GM21723 (cell line): Measurements from ENCODE around the gene PON2.
"Not testable (repeated sequence)": the region's sequence is repeated elsewhere in the genome, so short reads cannot be mapped to it uniquely, and the experiment has no call there.

Source experiments
- ATAC-seq: cut with Tn5 transposase; IDR thresholded peaks from one replicate; pipeline ENCODE4 v1.9.1; 2021; ENCODE audit warnings: mild to moderate bottlenecking, moderate library complexity; ENCODE audit not compliant: unreplicated experiment

The PON2 gene

DNA sequence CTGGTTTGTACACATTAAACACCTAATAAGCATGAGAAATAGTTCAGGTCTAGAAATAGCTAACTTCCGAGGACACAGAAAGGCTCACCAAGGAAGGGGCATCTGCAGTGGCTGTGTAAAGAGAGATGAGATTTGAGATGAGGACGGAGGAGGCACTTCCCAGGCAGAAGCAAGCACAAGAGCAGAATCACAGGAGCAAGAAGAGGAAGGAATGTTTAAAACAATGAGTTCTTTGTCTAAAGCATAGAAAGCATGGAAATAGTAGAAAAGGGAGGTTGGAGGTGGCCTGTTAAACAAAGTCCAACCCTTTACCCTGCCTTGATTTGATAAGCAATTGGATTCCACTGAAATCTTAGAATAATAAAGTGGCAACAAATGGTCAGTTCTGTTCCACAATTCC is 27.1 kb downstream of the PON2 start:
- ATAC-seq: no peak

DNA sequence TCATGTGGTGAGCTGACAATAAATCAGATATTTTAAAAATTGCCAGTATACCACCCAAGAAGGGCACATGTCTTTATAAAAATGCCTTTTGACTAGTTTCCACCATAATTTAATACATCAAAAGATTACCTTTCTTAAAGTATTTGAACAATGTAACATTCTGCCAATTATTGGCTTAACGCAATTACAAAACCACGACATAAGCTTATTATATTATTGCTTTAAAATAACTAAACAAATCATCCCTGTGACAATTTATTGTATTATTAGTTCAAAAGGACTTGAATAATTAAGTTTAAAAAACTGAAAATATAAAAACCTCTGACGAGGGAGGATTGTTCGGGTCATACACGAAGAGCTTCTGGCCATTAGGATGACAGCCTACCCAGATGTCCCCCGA is 29.0 kb downstream of the PON2 start:
- no peak for ATAC-seq

GRCh38 chr7:95405208-95405607 is 29.6 kb downstream of the PON2 start:
- ATAC-seq: no peak

- ATAC-seq: no peak
These were observed 30.4 kb downstream of the PON2 start for GRCh38 chr7:95404316-95404865.

DNA sequence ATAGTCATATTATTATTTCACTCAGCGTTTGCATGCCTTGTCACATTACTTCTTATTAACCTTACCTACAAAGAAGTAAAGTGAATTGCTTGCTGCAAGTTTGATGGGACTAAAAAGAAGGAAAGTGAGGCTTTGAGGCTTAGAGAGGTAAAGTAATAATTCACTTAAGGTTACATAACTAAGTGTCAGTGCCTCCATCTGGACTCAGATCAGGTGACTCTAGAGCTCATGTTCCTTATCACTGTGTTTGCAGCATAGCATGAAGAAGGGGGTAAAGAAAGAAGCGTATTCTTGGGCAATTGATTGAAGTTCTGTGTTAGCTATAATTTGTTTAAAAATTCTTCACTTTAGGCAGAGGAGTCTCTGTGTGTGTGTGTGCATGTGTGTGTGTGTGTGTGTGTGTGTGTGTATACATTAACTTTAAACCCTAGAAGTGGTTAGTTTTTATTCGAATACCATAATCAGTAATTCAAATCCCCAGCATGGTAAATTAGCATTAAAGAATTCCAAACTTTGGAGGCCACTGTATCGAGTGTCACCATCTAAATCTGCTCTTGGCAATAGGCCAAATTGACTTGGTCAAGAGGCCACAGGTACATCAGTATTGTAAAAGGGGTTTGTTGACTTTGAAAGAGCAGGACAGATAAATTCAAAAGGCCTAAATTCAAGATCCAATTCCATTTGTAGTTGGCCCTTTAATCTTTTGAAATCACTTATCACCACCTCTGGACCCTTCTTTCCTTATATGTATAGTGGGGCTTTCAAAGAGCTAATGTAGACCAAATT is 36.5 kb downstream of the PON2 start:
- no peak for ATAC-seq

- ATAC-seq: no peak
These were observed 37.4 kb downstream of the PON2 start for GRCh38 chr7:95397381-95397780.

GRCh38 chr7:95396136-95397032 is 38.4 kb downstream of the PON2 start, which contains the start of gene PON3:
Gene PON3 (minus strand): TSS chr7:95396375. CDS start chr7:95396350, 25 bp downstream.
- no peak for ATAC-seq

DNA sequence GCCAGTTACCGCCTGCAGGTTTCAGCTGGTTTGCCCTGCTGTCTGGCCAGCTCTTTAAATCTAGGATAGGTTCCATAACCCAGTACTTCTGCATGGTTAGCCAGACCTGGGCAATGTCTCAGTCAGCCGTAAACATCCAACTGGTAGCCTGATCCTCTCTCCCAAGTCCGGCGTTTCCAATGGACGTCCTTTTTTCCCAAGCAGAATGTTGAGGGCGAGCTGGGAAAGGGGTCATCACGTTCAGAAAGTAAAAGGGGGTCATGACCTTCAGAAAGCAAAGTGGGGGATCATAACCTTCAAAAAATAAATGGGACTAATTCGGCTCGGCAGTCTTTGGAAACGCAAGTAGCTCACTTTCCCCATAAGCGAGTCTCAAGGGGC is 39.1 kb downstream of the PON2 start:
- ATAC-seq: no peak

- no peak for ATAC-seq
These were observed 40.5 kb downstream of the PON2 start for GRCh38 chr7:95394370-95394769.

DNA sequence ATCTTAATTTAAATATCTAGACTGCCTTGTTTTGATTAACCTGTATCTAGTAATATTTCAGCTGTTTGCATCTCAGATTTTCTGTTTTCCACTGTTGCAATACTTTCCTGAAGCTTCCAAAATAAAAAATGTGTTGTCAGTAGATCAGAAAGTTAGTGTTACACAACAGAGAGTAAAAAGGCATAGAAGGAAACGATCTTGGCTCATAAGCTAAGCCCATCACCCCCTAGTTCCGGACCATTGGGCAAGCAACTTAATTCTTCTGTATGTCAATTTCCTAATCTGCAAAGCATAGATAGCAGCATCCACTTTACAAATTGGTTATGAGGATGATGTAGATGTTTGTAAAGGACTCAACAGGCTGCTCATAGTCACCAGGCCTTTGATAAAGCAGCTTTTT is 43.1 kb downstream of the PON2 start:
- no peak for ATAC-seq

- ATAC-seq: no peak
These were observed 45.3 kb downstream of the PON2 start for GRCh38 chr7:95389516-95389915.

GRCh38 chr7:95379457-95379856 is 55.4 kb downstream of the PON2 start:
- ATAC-seq: not testable (repeated sequence)

DNA sequence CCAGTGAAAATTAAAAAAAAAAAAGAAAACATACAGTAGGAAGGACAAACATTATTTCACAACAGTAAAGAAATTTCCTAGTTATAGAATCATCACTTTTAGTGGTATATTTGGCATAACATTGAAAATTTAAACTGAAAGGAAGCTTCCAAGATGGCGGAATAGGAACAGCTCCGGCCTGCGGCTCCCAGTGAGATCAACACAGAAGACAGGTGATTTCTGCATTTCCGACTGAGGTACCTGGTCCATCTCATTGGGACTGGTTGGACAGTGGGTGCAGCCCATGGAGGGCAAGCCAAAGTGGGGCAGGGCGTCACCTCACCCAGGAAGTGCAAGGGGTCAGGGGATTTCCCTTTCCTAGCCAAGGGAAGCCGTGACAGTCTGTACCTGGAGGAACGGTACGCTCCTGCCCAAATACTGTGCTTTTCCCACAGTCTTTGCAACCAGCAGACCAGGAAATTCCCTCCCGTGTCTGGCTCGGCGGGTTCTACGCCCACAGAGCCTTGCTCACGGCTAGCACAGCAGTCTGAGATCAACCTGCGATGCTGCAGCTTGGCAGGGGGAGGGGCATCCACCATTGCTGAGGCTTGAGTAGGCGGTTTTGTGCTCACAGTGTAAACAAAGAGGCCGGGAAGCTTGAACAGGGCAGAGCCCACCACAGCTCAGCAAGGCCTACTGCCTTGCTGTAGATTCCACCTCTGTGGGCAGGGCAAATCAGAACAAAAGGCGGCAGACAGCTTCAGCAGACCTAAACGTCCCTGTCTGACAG is 58.0 kb downstream of the PON2 start:
- ATAC-seq: no peak

- ATAC-seq: no peak
These were observed 59.1 kb downstream of the PON2 start for GRCh38 chr7:95375591-95376257.

DNA sequence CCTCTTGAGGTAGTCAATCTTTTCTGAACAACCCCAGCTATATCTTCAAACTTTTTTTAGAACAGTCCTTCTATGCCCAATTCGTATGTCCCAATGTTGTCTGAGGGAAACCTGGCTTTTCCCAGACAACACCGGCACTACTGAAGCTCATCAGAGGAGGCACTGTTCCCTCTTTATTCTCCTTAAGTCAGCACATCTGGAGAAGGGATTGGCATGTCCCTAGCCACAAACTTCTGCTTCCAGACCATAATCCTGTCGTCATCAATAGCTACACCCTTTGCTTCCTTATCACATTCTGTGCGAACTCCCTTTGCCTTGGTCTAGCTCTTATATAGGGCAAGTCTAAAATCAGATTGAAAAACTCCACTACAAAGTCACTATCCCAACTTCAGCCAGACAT is 61.5 kb downstream of the PON2 start:
- ATAC-seq: no peak

DNA sequence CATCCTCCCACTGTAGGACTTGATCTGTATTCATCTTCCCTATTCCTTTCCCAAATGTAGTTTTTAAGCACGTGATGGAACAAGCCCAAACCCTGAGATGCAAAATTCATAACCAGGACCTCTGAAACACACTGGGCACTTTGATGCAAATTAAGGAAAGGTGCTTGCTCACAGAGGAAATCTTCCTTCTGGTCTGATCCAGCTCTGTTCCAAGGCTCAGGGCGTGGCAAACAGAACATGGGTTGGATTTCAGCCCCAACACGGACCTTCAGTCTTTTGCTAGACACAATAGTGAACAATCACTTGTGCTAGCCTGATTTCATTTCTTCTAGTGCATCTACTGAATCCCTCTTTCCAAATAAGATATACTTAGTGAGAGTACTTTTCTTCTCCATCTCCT is 66.6 kb downstream of the PON2 start:
- no peak for ATAC-seq

GRCh38 chr7:95367606-95368005 is 67.2 kb downstream of the PON2 start:
- no peak for ATAC-seq

GRCh38 chr7:95365151-95365550 is 69.7 kb downstream of the PON2 start:
- no peak for ATAC-seq

- ATAC-seq: no peak
These were observed 77.2 kb downstream of the PON2 start for GRCh38 chr7:95357623-95358022.
